Gastroesophageal sphincter (tissue), 4 donors: Measurements from ENCODE around the gene ETS1. TPM values are rescaled to one million over a fixed set of nuclear protein-coding genes. Genes with fewer than 3 reads are reported as not detected.

ENCODE experiments used
- ATAC-seq: fragments of 150-250 bp; one replicate; pipeline ENCODE4 v1.9.1; 2016; ENCODE audit warnings: mild to moderate bottlenecking, moderate library complexity
- H3K27ac ChIP-seq, 4 donors: fragments of 200-600 bp; sonication (generic) in 3 of 4; 1 replicate in 3 of 4; 2 replicates in 1 of 4; pipeline ENCODE4 v1.5.1; 2016 to 2019
- H3K27me3 ChIP-seq: fragments of 200-600 bp; sonication (generic); one replicate; pipeline ENCODE4 v1.5.1; 2019
- H3K36me3 ChIP-seq, 2 donors: fragments of 200-600 bp; sonication (generic); one replicate each; pipeline ENCODE4 v1.5.1; 2019; ENCODE audit warnings: control low read depth in 1 of 2
- H3K4me1 ChIP-seq, 3 donors: fragments of 200-600 bp; sonication (generic); 1 replicate in 2 of 3; 2 replicates in 1 of 3; pipeline ENCODE4 v1.5.1; 2016 to 2019; ENCODE audit warnings: control low read depth in 2 of 3
- H3K4me3 ChIP-seq, 2 donors: fragments of 200-600 bp; sonication (generic); one replicate each; pipeline ENCODE4 v1.5.1; 2019; ENCODE audit warnings: mild to moderate bottlenecking in 1 of 2, moderate library complexity in 1 of 2
- H3K9me3 ChIP-seq, 3 donors: fragments of 200-600 bp; sonication (generic); one replicate each; pipeline ENCODE4 v1.5.1; 2017 to 2019; ENCODE audit warnings: control low read depth in 2 of 3
- CTCF ChIP-seq, 4 experiments: fragments of 200-600 bp in 2 of 4; fragments of 450-650 bp in 2 of 4; sonication (generic) in 1 of 4; IDR thresholded peaks; one replicate each; pipeline ENCODE4 v1.5.1; 2017 to 2019; ENCODE audit warnings: antibody characterized with exemption in 4 of 4, mild to moderate bottlenecking in 2 of 4, moderate library complexity in 2 of 4
- EP300 ChIP-seq: sonication (generic); formaldehyde crosslinking; IDR thresholded peaks from one replicate; pipeline ENCODE4 v1.6.1; 2017; ENCODE audit warnings: antibody characterized with exemption, mild to moderate bottlenecking
- POLR2A ChIP-seq, 2 donors: fragments of 450-650 bp; IDR thresholded peaks; one replicate each; pipeline ENCODE4 v1.6.1; 2017; ENCODE audit warnings: antibody characterized with exemption in 2 of 2, mild to moderate bottlenecking in 2 of 2, moderate library complexity in 1 of 2
- POLR2AphosphoS5 ChIP-seq: sonication (generic); formaldehyde crosslinking; IDR thresholded peaks from one replicate; pipeline ENCODE4 v1.6.1; 2017; ENCODE audit warnings: antibody characterized with exemption
- WGBS, 2 donors: methylation state at CpG; one replicate each; pipeline ENCODE4 v1.1.5; 2018; ENCODE audit warnings: low coverage in 1 of 2; 5-methylcytosine and 5-hydroxymethylcytosine counted together
- total RNA-seq, 4 donors: library from RNA; depleted of rRNA; stranded (reverse); fragments of >200 nt; gene quantifications; one replicate each; pipeline ENCODE4 v1.1.0, GENCODE V29; 2016

Gene ETS1
- total RNA-seq, 4 donors from 2014 or later = 32.2 to 65.2 (median 51.0) TPM

DNA sequence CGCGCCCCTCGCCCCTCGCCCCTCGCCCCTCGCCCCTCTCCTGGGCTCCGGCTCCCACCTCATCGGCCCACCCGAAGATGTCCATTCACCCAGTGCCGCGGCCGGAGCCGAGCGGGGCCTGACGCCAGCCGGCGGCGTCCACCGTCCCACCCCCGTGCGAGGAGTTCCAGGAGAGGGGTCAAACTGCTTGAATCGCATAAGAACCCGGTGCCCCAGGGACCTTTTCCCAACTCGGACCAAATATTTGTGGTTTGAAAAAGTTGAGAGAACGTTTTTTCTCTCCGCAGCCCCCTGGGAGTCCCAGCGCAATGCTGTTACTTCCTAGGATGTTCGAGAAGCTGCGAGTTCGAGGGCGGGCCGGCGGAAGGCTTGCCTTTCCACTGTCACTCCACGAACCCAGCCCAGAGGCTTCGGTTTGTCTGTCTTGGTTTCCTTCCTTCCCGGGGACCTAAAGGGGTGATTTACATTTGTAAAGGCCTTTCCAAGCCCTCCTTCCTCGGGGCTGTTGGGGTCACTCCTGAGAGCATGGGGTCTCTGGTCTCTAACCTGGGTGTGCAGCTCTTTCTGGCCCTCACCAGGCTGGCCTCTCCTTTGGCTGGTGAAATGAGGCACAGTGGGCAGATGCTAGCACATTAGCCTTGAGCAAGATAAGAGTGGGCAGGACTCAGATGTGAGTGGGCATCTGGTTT, 38.0 kb downstream of the ETS1 start:
- peak overlapping the region; percentile 57 to 59 for H3K4me3 ChIP-seq
- peak overlapping the region; percentile 30 to 85 (median 81) for H3K27ac ChIP-seq
- H3K9me3 ChIP-seq = no peaks in the 10 kb centered on the region
- H3K4me1 ChIP-seq = peaks cover 0 to 62% (median 9%) of the 10 kb centered on the region in 3 donors
- peak; percentile 37 for ATAC-seq
- no peaks in the 10 kb centered on the region for H3K27me3 ChIP-seq
- TF ChIP-seq POLR2AphosphoS5 (no peak), CTCF (IDR thresholded peaks at IDR 0.05) (peak in 1 of 4 experiments; percentile 1), POLR2A (IDR thresholded peaks at IDR 0.05) (no peak)
- WGBS, 2 donors = 48% methylated on average over 4 of the region's 37 CpGs; no CpG with 5 or more reads in 1 of the 2 donors
- no peaks in the 10 kb centered on the region for H3K36me3 ChIP-seq

DNA sequence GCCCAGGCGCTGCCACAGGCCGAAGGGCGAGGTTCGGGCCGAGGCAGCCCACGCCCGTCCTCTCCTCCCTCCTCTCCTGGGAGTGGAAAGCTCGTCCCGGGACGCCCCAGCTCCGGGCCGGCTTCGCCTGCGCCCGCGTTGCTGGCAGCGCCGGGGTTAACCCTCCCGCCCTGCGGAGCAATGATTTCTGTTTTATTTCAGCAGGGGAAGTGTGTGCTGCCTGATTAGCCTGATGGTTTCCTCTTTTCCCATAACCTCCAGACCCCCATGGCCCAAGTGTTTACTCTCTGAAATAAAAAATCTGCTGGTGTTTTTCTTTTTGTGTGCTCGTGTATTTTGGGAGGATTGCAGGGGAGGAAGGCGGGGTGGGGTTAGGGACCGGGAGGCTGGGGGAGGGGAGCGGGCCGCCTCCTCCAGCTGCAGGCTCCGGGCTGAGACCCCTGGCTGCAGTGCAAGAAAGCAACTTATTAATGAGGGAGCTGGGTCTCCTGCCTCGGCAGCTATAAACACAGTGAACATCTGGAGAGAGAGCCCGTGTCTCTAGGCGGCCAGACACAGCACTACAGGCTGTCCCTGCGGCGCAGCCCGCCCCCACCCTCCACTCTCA, 38.6 kb downstream of the ETS1 start:
- H3K4me1 ChIP-seq = peaks cover 0 to 62% (median 10%) of the 10 kb centered on the region in 3 donors
- H3K4me3 ChIP-seq = peak overlapping the region; percentile 57 to 59
- no peak for TF ChIP-seq POLR2A (IDR thresholded peaks at IDR 0.05)
- peak; percentile 51 for TF ChIP-seq POLR2AphosphoS5
- peak in 1 of 4 experiments; percentile 28 for TF ChIP-seq CTCF (IDR thresholded peaks at IDR 0.05)
- no peak for TF ChIP-seq EP300
- peak overlapping the region; percentile 30 to 85 (median 81) for H3K27ac ChIP-seq
- no peaks in the 10 kb centered on the region for H3K36me3 ChIP-seq
- no peaks in the 10 kb centered on the region for H3K27me3 ChIP-seq
- peak; percentile 80 for ATAC-seq
- 2% methylated on average over 20 of the region's 32 CpGs; no CpG with 5 or more reads in 1 of the 2 donors for WGBS, 2 donors
- no peaks in the 10 kb centered on the region for H3K9me3 ChIP-seq

DNA sequence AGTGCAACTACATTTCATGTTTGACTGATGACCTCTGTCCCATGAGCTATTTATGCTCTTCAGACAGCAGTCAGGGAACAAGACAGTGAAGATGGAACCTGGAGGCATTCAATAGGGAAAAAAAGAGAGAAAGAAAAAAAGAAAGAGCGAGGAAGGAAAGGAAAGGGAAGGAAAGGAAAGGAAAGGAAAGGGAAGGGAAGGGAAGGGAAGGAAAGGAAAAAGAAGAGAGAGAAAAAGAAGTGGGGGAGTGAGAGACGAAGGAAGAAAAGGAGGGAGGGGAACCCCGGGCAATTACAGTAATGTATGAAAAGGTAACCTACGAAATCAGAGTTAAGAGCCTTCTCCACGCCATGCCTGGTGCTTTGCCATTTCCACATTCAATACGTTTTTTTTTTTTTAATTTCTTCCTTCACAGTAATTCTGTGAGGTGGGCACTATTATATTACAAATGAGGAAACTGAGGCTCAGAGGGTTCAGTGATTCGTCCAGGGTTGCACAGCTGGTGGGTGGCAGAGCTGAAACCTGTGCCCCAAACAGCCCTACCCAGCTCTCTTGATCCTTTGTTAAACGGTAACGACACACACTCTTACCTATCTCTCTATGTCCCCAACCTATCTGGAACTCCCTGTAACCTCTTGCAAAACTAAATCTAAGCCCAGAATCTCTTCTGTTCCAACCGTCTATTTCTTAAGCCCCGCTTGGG, 39.3 kb downstream of the ETS1 start:
- Histone ChIP-seq H3K4me1 (peaks cover 0 to 58% (median 10%) of the 10 kb centered on the region in 3 donors), H3K27ac (peak overlapping the region in 3 of 4 donors; percentile 81 to 85 (median 81))
- 43 to 53% methylated on average over 9 to 11 of the region's 11 CpGs for WGBS, 2 donors

DNA sequence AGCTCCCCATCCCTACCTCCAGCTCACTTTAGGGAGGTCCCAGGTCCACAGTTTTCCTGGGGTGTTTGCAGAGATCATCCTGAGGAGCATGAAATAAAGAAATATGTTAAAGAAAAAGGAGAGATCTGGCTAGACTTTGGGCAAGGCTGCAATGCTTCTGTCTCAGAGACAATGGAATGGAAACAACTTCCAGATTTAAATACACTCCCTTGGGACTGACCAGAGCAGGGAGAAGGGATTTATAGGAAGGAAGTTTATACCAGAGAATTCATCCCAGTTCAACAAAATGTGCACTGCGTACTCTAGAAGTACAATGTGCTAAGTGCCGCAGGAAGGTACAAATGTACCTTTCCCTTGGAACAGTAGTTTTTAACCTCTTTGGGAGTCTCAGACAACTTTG, 40.4 kb downstream of the ETS1 start:
- Histone ChIP-seq H3K36me3 (no peaks in the 10 kb centered on the region), H3K4me3 (no peak overlapping the region), H3K9me3 (no peaks in the 10 kb centered on the region), H3K27ac (peak overlapping the region in 2 of 4 donors; percentile 81), H3K27me3 (no peaks in the 10 kb centered on the region), H3K4me1 (peaks cover 0 to 54% (median 10%) of the 10 kb centered on the region in 3 donors)
- 65 to 81% methylated on average over 2 of the region's 2 CpGs for WGBS, 2 donors
- TF ChIP-seq POLR2A (IDR thresholded peaks at IDR 0.05) = no peak
- TF ChIP-seq CTCF (IDR thresholded peaks at IDR 0.05) = no peak
- no peak for ATAC-seq

More for the DNA sequence above, 39.3 kb downstream of the ETS1 start:
- Histone ChIP-seq H3K9me3 (no peaks in the 10 kb centered on the region), H3K36me3 (no peaks in the 10 kb centered on the region), H3K27me3 (no peaks in the 10 kb centered on the region), H3K4me3 (peak overlapping the region; percentile 57 to 59)
- no peak for ATAC-seq
- TF ChIP-seq POLR2A (IDR thresholded peaks at IDR 0.05) (no peak), EP300 (no peak), CTCF (IDR thresholded peaks at IDR 0.05) (no peak), POLR2AphosphoS5 (no peak)
